Small intestine (tissue), 7 donors: Measurements from ENCODE around the gene CFLAR. TPM values are rescaled to one million over a fixed set of nuclear protein-coding genes. Genes with fewer than 3 reads are reported as not detected.

Source experiments
- DNase-seq, 2 donors: peaks; one replicate each; pipeline versions ENCODE4 v3.0.0 to v3.0.0-alpha.2; 2013
- FAIRE-seq: peaks from 2 replicates; lab custom pipeline; 2012; peaks lifted over from hg19 to GRCh38; lab: Jason Lieb, UNC
- H3K27ac ChIP-seq, 3 donors: one replicate each; pipeline ENCODE4 v1.5.1; 2013; ENCODE audit warnings: low read length in 2 of 3, mild to moderate bottlenecking in 2 of 3, control low read depth in 1 of 3, inconsistent platforms in 1 of 3, low read depth in 1 of 3, moderate library complexity in 1 of 3
- H3K27me3 ChIP-seq, 3 donors: one replicate each; pipeline ENCODE4 v1.6.1; 2013; ENCODE audit warnings: low read length in 3 of 3, inconsistent platforms in 1 of 3; ENCODE audit not compliant: control insufficient read depth in 3 of 3, insufficient read depth in 3 of 3
- H3K36me3 ChIP-seq, 3 donors: one replicate each; pipeline ENCODE4 v1.6.1; 2013; ENCODE audit warnings: low read length in 3 of 3, inconsistent platforms in 1 of 3, low read depth in 1 of 3, mild to moderate bottlenecking in 1 of 3, moderate library complexity in 1 of 3; ENCODE audit not compliant: control insufficient read depth in 3 of 3, insufficient read depth in 2 of 3
- H3K4me1 ChIP-seq, 3 donors: one replicate each; pipeline ENCODE4 v1.6.1; 2013; ENCODE audit warnings: low read length in 2 of 3, inconsistent platforms in 1 of 3, low read depth in 1 of 3, mild to moderate bottlenecking in 1 of 3, moderate library complexity in 1 of 3; ENCODE audit not compliant: control insufficient read depth in 3 of 3, insufficient read depth in 2 of 3
- H3K4me3 ChIP-seq, 3 donors: one replicate each; pipeline ENCODE4 v1.5.1; 2013; ENCODE audit warnings: low read length in 3 of 3, control low read depth in 1 of 3, inconsistent platforms in 1 of 3, low read depth in 1 of 3, mild to moderate bottlenecking in 1 of 3, moderate library complexity in 1 of 3
- H3K9me3 ChIP-seq, 2 donors: one replicate each; pipeline ENCODE4 v1.6.1; 2013; ENCODE audit warnings: low read depth in 1 of 2, low read length in 1 of 2; ENCODE audit not compliant: control insufficient read depth in 2 of 2, insufficient read depth in 1 of 2
- WGBS, 3 donors: extraction: QIAGEN DNeasy Blood & Tissue Kit; methylation state at CpG; one replicate each; pipeline ENCODE4 v1.1.7; 2013; 5-methylcytosine and 5-hydroxymethylcytosine counted together
- polyA plus RNA-seq, 4 donors: library from polyadenylated mRNA; stranded (reverse) in 3 of 4; unstranded in 1 of 4; fragments of 200-250 nt in 3 of 4; fragments of 120-200 nt in 1 of 4; gene quantifications; one replicate each; pipeline versions ENCODE4 v1.2.1 to v1.2.3, GENCODE V29; 2013
- donor health status: healthy with polysubstance abuse.
- donor health status: control.
- donor health status: control.
- donor health status: Bipolar disorder and iron deficiency.
- donor health status: healthy.

CFLAR gene
- polyA plus RNA-seq, 4 donors, result 26.4 to 68.6 (median 47.1) TPM

DNA sequence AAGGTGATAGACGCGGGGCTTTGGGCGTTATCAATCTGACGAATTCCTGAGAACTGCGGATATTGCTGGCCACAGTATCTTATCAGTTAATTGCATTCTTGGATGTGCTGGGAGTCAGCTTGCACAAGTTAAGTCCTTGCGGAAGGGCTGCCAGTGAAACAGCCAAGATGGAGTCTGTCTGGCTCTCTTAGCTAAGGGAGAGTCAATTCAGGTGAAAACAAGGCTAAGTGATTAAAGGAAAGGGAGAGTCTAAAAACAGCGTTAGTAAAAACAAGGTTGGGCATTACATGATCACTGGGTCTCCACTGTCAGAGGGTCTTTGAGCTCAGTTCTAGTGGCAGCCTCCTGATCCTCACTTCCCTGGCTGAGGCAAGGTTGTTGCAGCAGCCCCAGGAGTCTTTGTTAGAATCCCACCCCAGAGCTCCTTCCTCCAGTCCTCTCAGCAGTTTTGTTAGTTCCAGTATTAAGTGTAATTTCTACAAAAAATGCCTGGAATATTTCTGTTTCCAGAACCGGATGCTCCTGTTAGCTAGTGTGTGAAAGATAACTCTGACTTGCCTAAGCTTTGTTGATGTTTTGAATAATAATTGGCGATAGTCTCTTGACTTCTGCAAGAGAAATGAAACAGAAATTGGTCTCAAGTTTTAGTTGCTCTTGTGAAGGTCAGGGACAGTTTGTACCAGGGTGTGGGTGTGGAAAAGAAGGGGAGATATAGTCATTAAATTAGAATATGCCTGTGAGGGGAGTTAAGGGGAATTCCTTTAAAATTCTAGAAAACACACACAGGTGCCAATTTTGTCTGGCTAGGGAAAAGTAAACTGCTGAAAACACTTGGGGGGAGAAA, 10.6 kb downstream of the CFLAR start:
- Histone ChIP-seq H3K36me3 (peaks cover 4 to 21% (median 5%) of the 10 kb centered on the region in 3 donors), H3K9me3 (no peaks in the 10 kb centered on the region), H3K27ac (peak overlapping the region; percentile 80 to 96 (median 81)), H3K4me1 (peaks cover 26 to 70% (median 49%) of the 10 kb centered on the region in 3 donors), H3K27me3 (no peaks in the 10 kb centered on the region), H3K4me3 (peak overlapping the region in 1 of 3 donors; percentile 23)
- WGBS, 3 donors, result 4 to 11% (median 5%) methylated on average over 9 of the region's 9 CpGs
- FAIRE-seq (no peak), DNase-seq (peak; percentile 36 to 56)

DNA sequence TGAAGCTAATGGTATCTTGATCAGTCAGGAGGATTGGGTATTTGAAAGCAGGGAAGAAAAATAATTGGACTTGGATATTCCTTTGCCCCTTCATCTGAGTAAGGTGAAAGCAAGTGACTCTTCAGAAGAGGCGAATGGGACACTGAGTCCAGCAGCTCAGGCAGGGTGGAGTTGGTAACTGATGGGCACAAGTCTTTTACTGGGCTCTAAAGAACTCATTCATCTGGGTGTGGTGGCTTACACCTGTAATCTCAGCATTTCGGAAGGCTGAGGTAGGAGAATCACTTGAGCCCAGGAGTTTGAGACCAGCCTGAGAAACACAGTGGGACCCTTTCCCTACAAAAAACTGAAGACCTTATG, 11.2 kb downstream of the CFLAR start:
- FAIRE-seq (no peak), DNase-seq (peak in 1 of 2 donors; percentile 84)
- 8 to 42% (median 22%) methylated on average over 2 of the region's 2 CpGs for WGBS, 3 donors
- H3K4me1 ChIP-seq, result peaks cover 26 to 71% (median 52%) of the 10 kb centered on the region in 3 donors
- peak overlapping the region; percentile 80 to 96 (median 81) for H3K27ac ChIP-seq
- no peaks in the 10 kb centered on the region for H3K9me3 ChIP-seq
- peaks cover 4 to 23% (median 5%) of the 10 kb centered on the region in 3 donors for H3K36me3 ChIP-seq
- H3K27me3 ChIP-seq, result no peaks in the 10 kb centered on the region
- peak overlapping the region in 1 of 3 donors; percentile 23 for H3K4me3 ChIP-seq

DNA sequence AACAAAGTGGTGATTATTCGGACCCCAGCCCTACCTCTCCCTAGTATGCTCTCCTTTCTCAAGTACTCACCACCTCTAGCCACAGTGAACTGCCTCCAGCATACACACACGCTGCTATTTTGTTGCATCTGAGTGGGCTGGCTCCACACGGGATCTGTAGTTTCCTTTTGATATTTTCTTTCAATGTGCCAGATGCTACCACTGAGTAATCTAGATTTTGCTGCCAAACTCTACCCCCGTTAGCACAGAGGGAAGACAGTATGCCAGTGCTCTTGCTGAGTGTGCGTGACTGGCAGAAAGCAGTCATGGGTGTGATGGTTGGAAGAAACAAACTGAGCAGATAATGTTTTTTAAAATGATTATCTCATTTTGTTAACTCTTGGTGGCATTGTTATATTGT, 11.6 kb downstream of the CFLAR start:
- Histone ChIP-seq H3K27ac (peak overlapping the region; percentile 80 to 96 (median 81)), H3K4me1 (peaks cover 22 to 70% (median 48%) of the 10 kb centered on the region in 3 donors), H3K36me3 (peaks cover 5 to 21% (median 5%) of the 10 kb centered on the region in 3 donors), H3K4me3 (peak overlapping the region in 1 of 3 donors; percentile 21), H3K27me3 (no peaks in the 10 kb centered on the region), H3K9me3 (no peaks in the 10 kb centered on the region)
- 27 to 40% (median 28%) methylated on average over 5 of the region's 5 CpGs for WGBS, 3 donors
- FAIRE-seq (no peak), DNase-seq (no peak)

DNA sequence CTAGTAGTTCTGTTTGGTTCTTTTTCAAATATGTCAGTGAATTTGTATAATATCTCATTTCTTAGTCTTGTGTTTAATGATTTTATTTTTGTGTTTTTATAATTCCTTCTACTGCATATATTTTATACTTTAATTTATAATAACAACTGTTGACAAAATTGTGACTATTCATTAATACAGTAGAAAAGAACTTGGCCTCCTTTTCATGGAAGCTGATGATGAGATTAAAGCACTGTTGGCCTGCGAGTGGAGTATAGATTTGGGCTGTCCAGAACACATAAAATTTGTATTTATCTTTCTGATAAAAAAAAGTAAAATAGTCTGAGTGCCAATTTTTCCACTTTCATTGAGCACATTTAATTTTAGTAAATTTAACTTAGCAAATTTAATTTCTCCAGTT, 12.1 kb downstream of the CFLAR start:
- no peak for FAIRE-seq
- Histone ChIP-seq H3K27me3 (no peaks in the 10 kb centered on the region), H3K9me3 (no peaks in the 10 kb centered on the region), H3K4me1 (peaks cover 20 to 67% (median 45%) of the 10 kb centered on the region in 3 donors), H3K36me3 (peaks cover 5 to 22% (median 8%) of the 10 kb centered on the region in 3 donors), H3K4me3 (no peak overlapping the region), H3K27ac (peak overlapping the region in 1 of 3 donors; percentile 96)
- DNase-seq, result no peak
- 73 to 80% (median 76%) methylated on average over 1 of the region's 1 CpG for WGBS, 3 donors

DNA sequence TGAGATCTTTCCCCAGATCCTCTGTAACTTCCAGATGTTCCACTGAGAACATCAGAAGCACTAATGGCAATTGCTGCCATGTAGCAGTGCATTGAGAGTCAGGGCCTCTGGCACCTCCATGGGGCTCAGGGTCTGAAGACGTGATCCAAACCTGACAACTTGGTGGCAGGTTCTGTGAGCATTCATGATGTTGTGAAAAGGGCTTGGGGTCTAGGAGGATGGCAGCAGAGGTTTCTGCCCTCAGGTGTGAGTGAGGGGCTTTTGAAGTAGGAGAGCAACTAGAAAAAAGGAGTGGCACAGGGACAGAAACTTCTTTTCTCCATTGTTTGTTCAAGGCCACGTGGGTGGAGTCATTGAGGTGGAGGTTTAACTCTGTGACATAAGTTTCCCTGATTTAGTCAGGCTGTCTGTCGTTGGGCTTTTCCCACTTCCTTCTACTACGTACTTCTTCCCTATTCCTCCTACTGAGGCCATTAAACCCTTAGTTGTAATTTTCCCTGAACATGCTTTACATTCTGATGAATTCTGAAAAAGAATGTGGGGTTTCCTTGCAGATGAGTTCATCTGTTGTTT, 13.1 kb downstream of the CFLAR start:
- no peaks in the 10 kb centered on the region for H3K9me3 ChIP-seq
- peak overlapping the region; percentile 53 to 88 (median 75) for H3K27ac ChIP-seq
- H3K36me3 ChIP-seq, result peaks cover 4 to 32% (median 11%) of the 10 kb centered on the region in 3 donors
- WGBS, 3 donors, result 17 to 19% (median 18%) methylated on average over 4 of the region's 4 CpGs
- H3K4me1 ChIP-seq, result peaks cover 14 to 59% (median 40%) of the 10 kb centered on the region in 3 donors
- no peaks in the 10 kb centered on the region for H3K27me3 ChIP-seq
- no peak for FAIRE-seq
- DNase-seq, result peak; percentile 77 to 78
- H3K4me3 ChIP-seq, result no peak overlapping the region

DNA sequence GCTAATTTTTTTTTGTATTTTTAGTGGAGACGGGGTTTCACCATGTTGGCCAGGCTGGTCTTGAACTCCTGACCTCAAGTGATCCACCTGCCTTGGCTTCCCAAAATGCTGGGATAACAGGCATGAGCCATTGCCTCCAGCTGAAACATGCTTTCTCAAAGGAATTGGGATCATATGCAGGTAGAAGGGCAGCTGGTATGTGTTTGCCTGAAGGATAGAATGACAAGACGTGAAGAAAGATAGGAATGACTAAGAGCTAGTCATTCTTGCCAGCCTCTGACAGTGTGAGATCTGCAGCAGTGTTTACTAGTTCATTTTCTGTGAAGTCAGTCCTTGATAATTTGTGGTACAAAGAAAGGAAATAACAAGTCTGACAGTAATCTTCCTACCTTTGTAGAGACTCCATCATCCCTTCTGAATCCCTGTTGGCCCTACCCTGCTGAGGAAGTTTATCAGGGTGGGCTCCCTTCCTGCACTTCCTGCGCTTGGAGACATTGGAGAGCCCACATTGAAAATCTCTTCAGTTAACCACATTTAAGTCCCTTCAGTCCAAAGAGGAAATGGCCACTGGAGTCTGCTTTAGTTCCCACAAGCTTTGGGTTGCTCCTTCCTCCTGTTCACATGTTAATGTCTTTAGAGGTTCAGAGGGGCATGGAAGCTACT, 14.7 kb downstream of the CFLAR start:
- Histone ChIP-seq H3K27me3 (no peaks in the 10 kb centered on the region), H3K4me3 (peak overlapping the region in 1 of 3 donors; percentile 10), H3K27ac (peak overlapping the region in 2 of 3 donors; percentile 52 to 90), H3K4me1 (peaks cover 14 to 43% (median 34%) of the 10 kb centered on the region in 3 donors), H3K36me3 (peaks cover 8 to 35% (median 17%) of the 10 kb centered on the region in 3 donors), H3K9me3 (no peaks in the 10 kb centered on the region)
- FAIRE-seq (no peak), DNase-seq (no peak)
- 47 to 77% (median 66%) methylated on average over 3 of the region's 3 CpGs for WGBS, 3 donors

DNA sequence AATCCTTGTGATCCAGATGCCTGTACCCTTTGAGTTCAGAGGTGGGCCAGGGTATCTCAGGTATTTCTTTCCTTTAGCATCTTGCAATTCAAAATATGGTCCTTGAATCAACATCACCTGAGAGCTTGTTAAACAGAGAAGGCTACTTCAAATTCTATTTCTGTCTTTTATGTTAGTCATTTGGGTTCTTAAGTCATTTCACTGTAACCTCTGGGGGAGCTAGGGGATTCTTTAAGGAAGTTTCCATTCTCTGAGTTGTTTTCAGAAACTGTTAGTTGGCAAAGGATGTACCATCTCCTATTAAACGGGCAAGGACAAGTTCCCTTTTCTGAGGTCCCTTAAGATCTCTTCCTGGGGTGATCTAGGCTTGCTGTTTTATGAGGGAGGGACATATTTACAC, 16.6 kb downstream of the CFLAR start:
- no peaks in the 10 kb centered on the region for H3K27me3 ChIP-seq
- peaks cover 8 to 26% (median 21%) of the 10 kb centered on the region in 3 donors for H3K4me1 ChIP-seq
- H3K4me3 ChIP-seq, result no peak overlapping the region
- peak overlapping the region in 1 of 3 donors; percentile 19 for H3K27ac ChIP-seq
- no peak for FAIRE-seq
- peaks cover 15 to 50% (median 33%) of the 10 kb centered on the region in 3 donors for H3K36me3 ChIP-seq
- H3K9me3 ChIP-seq, result no peaks in the 10 kb centered on the region
- DNase-seq, result no peak
- WGBS, 3 donors, result 42 to 61% (median 56%) methylated on average over 1 of the region's 1 CpG

DNA sequence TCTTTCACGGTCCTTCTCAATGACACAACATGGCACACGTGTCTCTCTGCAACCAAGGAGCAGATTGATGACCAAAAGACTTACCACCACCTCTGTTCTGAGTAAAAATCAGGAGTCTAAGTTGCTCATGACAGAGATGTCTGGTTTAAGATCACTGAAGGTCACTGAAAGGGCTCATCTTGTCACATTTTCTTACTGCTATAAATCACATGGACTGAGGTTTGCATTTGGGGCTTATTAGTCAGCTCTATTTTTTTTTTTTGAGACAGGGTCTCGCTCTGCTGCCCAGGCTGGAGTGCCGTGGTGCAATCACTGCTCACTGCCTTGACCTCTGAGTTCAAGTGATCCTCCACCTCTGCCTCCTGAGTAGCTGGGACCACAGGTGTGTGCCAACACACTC, 19.4 kb downstream of the CFLAR start:
- no peaks in the 10 kb centered on the region for H3K9me3 ChIP-seq
- 70 to 78% (median 77%) methylated on average over 4 of the region's 4 CpGs for WGBS, 3 donors
- no peak for DNase-seq
- peaks cover 4 to 24% (median 10%) of the 10 kb centered on the region in 3 donors for H3K4me1 ChIP-seq
- H3K36me3 ChIP-seq, result peaks cover 20 to 64% (median 46%) of the 10 kb centered on the region in 3 donors
- no peak for FAIRE-seq
- H3K27me3 ChIP-seq, result no peaks in the 10 kb centered on the region
- H3K27ac ChIP-seq, result peak overlapping the region in 1 of 3 donors; percentile 33
- H3K4me3 ChIP-seq, result no peak overlapping the region
